Liver (tissue), 3 donors: ENCODE results near the gene ELOVL2.

Experiments
- ATF3 ChIP-seq: IDR thresholded peaks from 2 replicates; pipeline ENCODE4 v1.6.1; 2016; ENCODE audit warnings: antibody characterized with exemption
- CTCF ChIP-seq: fragments of 150-350 bp; IDR thresholded peaks from 2 replicates; pipeline ENCODE4 v1.5.1; 2017; ENCODE audit warnings: improper control_type of control experiment, low read depth, low read length; ENCODE audit not compliant: missing input control
- EGR1 ChIP-seq, 2 donors: IDR thresholded peaks; 2 replicates each; pipeline ENCODE4 v1.6.1; 2016 to 2018; ENCODE audit warnings: antibody characterized with exemption in 2 of 2, low read depth in 2 of 2
- FOXA1 ChIP-seq: IDR thresholded peaks from 2 replicates; pipeline ENCODE4 v1.6.1; 2016; ENCODE audit warnings: antibody characterized with exemption
- HNF4A ChIP-seq, 2 donors: conservative IDR thresholded peaks; 2 replicates each; pipeline ENCODE4 v1.6.1; 2016; ENCODE audit warnings: antibody characterized with exemption in 2 of 2, mild to moderate bottlenecking in 2 of 2
- JUND ChIP-seq, 2 donors: IDR thresholded peaks; 2 replicates each; pipeline ENCODE4 v1.6.1; 2016; ENCODE audit warnings: antibody characterized with exemption in 2 of 2
- MAX ChIP-seq: IDR thresholded peaks from 2 replicates; pipeline ENCODE4 v1.6.1; 2016; ENCODE audit warnings: antibody characterized with exemption
- RXRA ChIP-seq, 2 donors: IDR thresholded peaks; 2 replicates each; pipeline ENCODE4 v1.6.1; 2017 to 2018; ENCODE audit warnings: antibody characterized with exemption in 2 of 2, mild to moderate bottlenecking in 1 of 2
- TAF1 ChIP-seq: conservative IDR thresholded peaks from 2 replicates; pipeline ENCODE4 v1.6.1; 2016; ENCODE audit warnings: antibody characterized with exemption, mild to moderate bottlenecking
- ZBTB33 ChIP-seq: IDR thresholded peaks from 2 replicates; pipeline ENCODE4 v1.6.1; 2016; ENCODE audit warnings: antibody characterized with exemption
- donor health status: healthy.
- donor health status: healthy.

- TF ChIP-seq CTCF (no peak), HNF4A (conservative IDR thresholded peaks at IDR 0.05) (no peak), ATF3 (no peak), ZBTB33 (no peak), FOXA1 (no peak), EGR1 (IDR thresholded peaks at IDR 0.05; ENCODE audit: low read depth in 2 of 2) (no peak), MAX (no peak), JUND (IDR thresholded peaks at IDR 0.05) (no peak), TAF1 (no peak), RXRA (IDR thresholded peaks at IDR 0.05) (no peak)
These were observed 635 bp upstream of the ELOVL2 start for GRCh38 chr6:11044712-11045167.
